Lung (tissue), 12 donors: ENCODE measurements around the gene ZDHHC20. TPM values are rescaled to one million over a fixed set of nuclear protein-coding genes. Genes with fewer than 3 reads are reported as not detected.

Experiments used
- ATAC-seq: fragments of 200-7000 bp; cut with Tn5 transposase; one replicate; pipeline ENCODE4 v1.9.1; 2020; ENCODE audit warnings: moderate number of reproducible peaks; ENCODE audit not compliant: insufficient read depth, low FRiP score
- DNase-seq, 3 donors: peaks; one replicate each; pipeline ENCODE4 v3.0.0-alpha.2; 2013 to 2017
- H3K27ac ChIP-seq, 2 donors: one replicate each; pipeline ENCODE4 v1.5.1; 2013; ENCODE audit warnings: mild to moderate bottlenecking in 2 of 2, moderate library complexity in 2 of 2, control low read depth in 1 of 2, inconsistent platforms in 1 of 2, low read depth in 1 of 2, low read length in 1 of 2
- H3K27me3 ChIP-seq, 3 donors: one replicate each; pipeline ENCODE4 v1.5.1; 2013; ENCODE audit warnings: low read length in 2 of 3; ENCODE audit not compliant: control insufficient read depth in 3 of 3, insufficient read depth in 3 of 3
- H3K36me3 ChIP-seq, 4 donors: one replicate each; pipeline ENCODE4 v1.5.1; 2013; ENCODE audit warnings: low read length in 4 of 4, mild to moderate bottlenecking in 1 of 4, moderate library complexity in 1 of 4; ENCODE audit not compliant: control insufficient read depth in 4 of 4, insufficient read depth in 4 of 4
- H3K4me1 ChIP-seq, 5 donors: one replicate each; pipeline ENCODE4 v1.5.1; 2013; ENCODE audit warnings: low read length in 5 of 5, mild to moderate bottlenecking in 2 of 5, moderate library complexity in 1 of 5; ENCODE audit not compliant: control insufficient read depth in 5 of 5, insufficient read depth in 5 of 5
- H3K4me3 ChIP-seq: one replicate; pipeline ENCODE4 v1.5.1; 2013; ENCODE audit warnings: mild to moderate bottlenecking, control low read depth, moderate library complexity
- H3K9ac ChIP-seq, 2 donors: one replicate each; pipeline ENCODE4 v1.5.1; 2013; ENCODE audit warnings: low read length in 2 of 2, control low read depth in 1 of 2; ENCODE audit not compliant: insufficient read depth in 1 of 2
- H3K9me3 ChIP-seq, 4 donors: one replicate each; pipeline ENCODE4 v1.5.1; 2013; ENCODE audit warnings: low read length in 3 of 4, mild to moderate bottlenecking in 1 of 4, moderate library complexity in 1 of 4; ENCODE audit not compliant: control insufficient read depth in 4 of 4, insufficient read depth in 3 of 4
- CTCF ChIP-seq: IDR thresholded peaks from 2 replicates; pipeline ENCODE4 v1.5.1; 2012; ENCODE audit warnings: mild to moderate bottlenecking; ENCODE audit errors: control extremely low read depth, extremely low read depth
- WGBS, 2 donors: extraction: QIAGEN DNeasy Blood & Tissue Kit; methylation state at CpG; one replicate each; pipeline ENCODE4 v1.1.7; 2013; 5-methylcytosine and 5-hydroxymethylcytosine counted together
- polyA plus RNA-seq, 2 donors: library from polyadenylated mRNA; stranded (reverse); fragments of 200-250 nt; gene quantifications; one replicate each; pipeline ENCODE4 v1.2.1, GENCODE V29; 2013
- total RNA-seq, 2 donors: library from RNA; depleted of rRNA in 1 of 2; stranded (reverse); fragments of >200 nt in 1 of 2; gene quantifications; one replicate each; pipeline ENCODE4 v1.2.1, GENCODE V29; 2014 to 2021
- donor health status: control.
- donor health status: control.
- donor health status: Bipolar disorder and iron deficiency.
- donor health status: healthy.
- donor health status: DM: yes; HTN: yes; CAD: no.

Gene ZDHHC20
- total and polyA plus RNA-seq, 4 donors, result 22.8 to 153 (median 47.0) TPM

GRCh38 chr13:21486322-21486721 lies 27.2 kb upstream of the ZDHHC20 start:
- H3K4me3 ChIP-seq, result no peak overlapping the region

GRCh38 chr13:21483748-21484147 lies 24.6 kb upstream of the ZDHHC20 start:
- peaks cover 0 to 5% (median 3%) of the 10 kb centered on the region in 4 donors for H3K9me3 ChIP-seq
- DNase-seq (no peak), ATAC-seq (no peak)
- no peak overlapping the region for H3K4me3 ChIP-seq
- H3K9ac ChIP-seq, result no peak overlapping the region
- H3K27ac ChIP-seq, result no peak overlapping the region
- H3K27me3 ChIP-seq, result peaks cover 0 to 2% (median 0%) of the 10 kb centered on the region in 3 donors
- peaks cover 0 to 3% (median 0%) of the 10 kb centered on the region in 5 donors for H3K4me1 ChIP-seq
- TF ChIP-seq CTCF, result no peak
- no peaks in the 10 kb centered on the region for H3K36me3 ChIP-seq
- WGBS, 2 donors, result 91 to 93% methylated on average over 24 of the region's 24 CpGs

More at GRCh38 chr13:21486322-21486721, 27.2 kb upstream of the ZDHHC20 start:
- no peak for ATAC-seq
- no peak for DNase-seq
- WGBS, 2 donors, result 95 to 100% methylated on average over 4 of the region's 4 CpGs
- H3K9ac ChIP-seq, result no peak overlapping the region
- no peak for TF ChIP-seq CTCF
- peaks cover 0 to 5% (median 3%) of the 10 kb centered on the region in 4 donors for H3K9me3 ChIP-seq
- peaks cover 0 to under 1% (median 0%) of the 10 kb centered on the region in 3 donors for H3K27me3 ChIP-seq
- no peaks in the 10 kb centered on the region for H3K4me1 ChIP-seq
- no peak overlapping the region for H3K27ac ChIP-seq
- H3K36me3 ChIP-seq, result peaks cover 3 to 7% (median 5%) of the 10 kb centered on the region in 4 donors

GRCh38 chr13:21481359-21481758 lies 22.3 kb upstream of the ZDHHC20 start:
- Histone ChIP-seq H3K27me3 (peaks cover 0 to 2% (median 0%) of the 10 kb centered on the region in 3 donors), H3K4me3 (no peak overlapping the region), H3K4me1 (peaks cover 0 to 3% (median 0%) of the 10 kb centered on the region in 5 donors), H3K9ac (no peak overlapping the region), H3K9me3 (peaks cover 0 to 2% (median 0%) of the 10 kb centered on the region in 4 donors), H3K27ac (no peak overlapping the region), H3K36me3 (no peaks in the 10 kb centered on the region)
- ATAC-seq, result no peak
- no peak for TF ChIP-seq CTCF
- WGBS, 2 donors, result 71 to 80% methylated on average over 6 of the region's 6 CpGs
- DNase-seq, result no peak
